IMR-90 (cell line): ENCODE results near the gene IQGAP2. TPM values are rescaled to one million over a fixed set of nuclear protein-coding genes. Genes with fewer than 3 reads are reported as not detected.

Experiments used
- ATAC-seq: fragments of 200-7000 bp; cut with Tn5 transposase; 2 replicates; pipeline ENCODE4 v1.9.1; 2020; ENCODE audit warnings: low read depth, mild to moderate bottlenecking, moderate library complexity
- BruUV-seq: library from RNA; stranded (reverse); fragments of 400-500 nt; replicated peaks from 2 replicates; lab custom pipeline; 2021; lab: Mats Ljungman, UMichigan
- CTCF ChIA-PET: fragments of 300-600 bp; formaldehyde crosslinking; extraction: SDS; loops from one replicate; lab custom pipeline; 2021; ENCODE audit warnings: antibody characterized with exemption; lab: Yijun Ruan, JAX
- POLR2A ChIA-PET: fragments of 300-600 bp; sonication (Branson Sonifier 250); formaldehyde crosslinking; loops from one replicate; lab custom pipeline; 2022; ENCODE audit warnings: antibody characterized with exemption; ENCODE audit not compliant: unreplicated experiment; lab: Charles Lee
- DNase-seq: peaks from one replicate; pipeline ENCODE4 v3.0.0; 2013
- H2AFZ ChIP-seq: replicated peaks from 2 replicates; pipeline ENCODE3; 2013; ENCODE audit warnings: low read length, mild to moderate bottlenecking; ENCODE audit not compliant: poor library complexity
- H2AK5ac ChIP-seq: 2 replicates; pipeline ENCODE4 v1.6.1; 2013; ENCODE audit warnings: low read depth, low read length, inconsistent platforms
- H2AK9ac ChIP-seq: replicated peaks from 2 replicates; pipeline ENCODE3; 2013; ENCODE audit warnings: mild to moderate bottlenecking, low read depth, low read length, moderate library complexity; ENCODE audit not compliant: poor library complexity
- H2BK120ac ChIP-seq: 2 replicates; pipeline ENCODE4 v1.6.1; 2013; ENCODE audit warnings: low read depth, low read length, inconsistent platforms
- H2BK15ac ChIP-seq: 3 replicates; pipeline ENCODE4 v1.6.1; 2013; ENCODE audit warnings: low read depth, low read length, inconsistent platforms
- H2BK20ac ChIP-seq: 2 replicates; pipeline ENCODE4 v1.6.1; 2013; ENCODE audit warnings: low read depth, mild to moderate bottlenecking, inconsistent platforms, low read length, moderate library complexity
- H2BK5ac ChIP-seq: 2 replicates; pipeline ENCODE4 v1.6.1; 2013; ENCODE audit warnings: mild to moderate bottlenecking, low read depth, low read length, inconsistent platforms; ENCODE audit not compliant: poor library complexity, severe bottlenecking
- H3K14ac ChIP-seq: replicated peaks from 2 replicates; pipeline ENCODE4 v1.6.1; 2013; ENCODE audit warnings: low read depth, low read length, inconsistent platforms
- H3K18ac ChIP-seq: 2 replicates; pipeline ENCODE4 v1.6.1; 2013; ENCODE audit warnings: low read depth, low read length, control low read depth
- H3K23ac ChIP-seq: 2 replicates; pipeline ENCODE4 v1.6.1; 2013; ENCODE audit warnings: low read depth, low read length, inconsistent platforms
- H3K27ac ChIP-seq: 2 replicates; pipeline ENCODE4 v1.5.1; 2013; ENCODE audit warnings: mild to moderate bottlenecking, control low read depth, low read length; ENCODE audit not compliant: insufficient read depth
- H3K27me3 ChIP-seq: 2 replicates; pipeline ENCODE4 v1.6.1; 2013; ENCODE audit warnings: low read length; ENCODE audit not compliant: control insufficient read depth, insufficient read depth
- H3K36me3 ChIP-seq: 2 replicates; pipeline ENCODE4 v1.6.1; 2013; ENCODE audit warnings: low read length, mixed read lengths; ENCODE audit not compliant: control insufficient read depth, insufficient read depth
- H3K4ac ChIP-seq: 2 replicates; pipeline ENCODE4 v1.6.1; 2013; ENCODE audit warnings: low read depth, low read length, inconsistent platforms
- H3K4me1 ChIP-seq: 2 replicates; pipeline ENCODE4 v1.6.1; 2013; ENCODE audit warnings: low read length, mixed read lengths; ENCODE audit not compliant: control insufficient read depth, insufficient read depth
- H3K4me2 ChIP-seq: 2 replicates; pipeline ENCODE4 v1.6.1; 2013; ENCODE audit warnings: low read depth, mild to moderate bottlenecking, control low read depth, low read length, moderate library complexity
- H3K4me3 ChIP-seq: 2 replicates; pipeline ENCODE4 v1.5.1; 2013; ENCODE audit warnings: low read depth, mild to moderate bottlenecking, control low read depth, low read length, moderate library complexity; ENCODE audit not compliant: insufficient read depth
- H3K56ac ChIP-seq: 2 replicates; pipeline ENCODE4 v1.6.1; 2013; ENCODE audit warnings: low read length, inconsistent platforms; ENCODE audit not compliant: insufficient read depth; ENCODE audit errors: extremely low read depth
- H3K79me1 ChIP-seq, 2 experiments: 2 replicates each; pipeline ENCODE4 v1.6.1; 2013; ENCODE audit warnings: low read length in 2 of 2, inconsistent platforms in 1 of 2, low read depth in 1 of 2
- H3K9ac ChIP-seq: 2 replicates; pipeline ENCODE4 v1.6.1; 2013; ENCODE audit warnings: low read depth, low read length, control low read depth
- H3K9me1 ChIP-seq: 2 replicates; pipeline ENCODE4 v1.6.1; 2013; ENCODE audit warnings: low read length, inconsistent platforms; ENCODE audit not compliant: insufficient read depth
- H3K9me3 ChIP-seq: 2 replicates; pipeline ENCODE4 v1.6.1; 2013; ENCODE audit warnings: low read length; ENCODE audit not compliant: control insufficient read depth, insufficient read depth
- H4K20me1 ChIP-seq: 2 replicates; pipeline ENCODE4 v1.6.1; 2013; ENCODE audit warnings: low read length, inconsistent platforms; ENCODE audit not compliant: insufficient read depth
- H4K5ac ChIP-seq: 2 replicates; pipeline ENCODE4 v1.6.1; 2013; ENCODE audit warnings: mild to moderate bottlenecking, low read depth, low read length, control low read depth
- H4K8ac ChIP-seq, 2 experiments: 2 replicates each; pipeline ENCODE4 v1.6.1; 2013; ENCODE audit warnings: low read depth in 2 of 2, low read length in 2 of 2, control low read depth in 1 of 2, inconsistent platforms in 1 of 2
- H4K91ac ChIP-seq: 2 replicates; pipeline ENCODE4 v1.6.1; 2013; ENCODE audit warnings: low read depth, low read length, inconsistent platforms; ENCODE audit not compliant: insufficient read depth
- NFE2L2 ChIP-seq: fragments of 150-350 bp; IDR thresholded peaks from 2 replicates; pipeline ENCODE4 v1.6.1; 2016; ENCODE audit warnings: low read depth, mild to moderate bottlenecking, low read length
- WGBS, 2 experiments: methylation state at CpG; one replicate each; pipeline versions ENCODE4 v1.1.5 to v1.1.7; 2013; ENCODE audit warnings: missing lambda C conversion rate in 2 of 2; ENCODE audit not compliant: insufficient read length in 1 of 2; ENCODE audit errors: extremely low coverage in 2 of 2; 5-methylcytosine and 5-hydroxymethylcytosine counted together
- dilution Hi-C: fragments of 300-500 bp; cut with HindIII; formaldehyde crosslinking; loops from one replicate; pipeline ENCODE4 v1.14.3; 2018; ENCODE audit warnings: low sequenced_read_pairs; ENCODE audit not compliant: unreplicated experiment
- in situ Hi-C: fragments of 300-500 bp; cut with MboI; formaldehyde crosslinking; loops from 3 replicates; pipeline ENCODE4 v1.14.3; 2019; ENCODE audit warnings: low sequenced_read_pairs, inconsistent platforms, mixed read lengths
- intact Hi-C: fragments of 100-400 bp; cut with micrococcal nuclease; formaldehyde crosslinking; loops from 2 replicates; pipeline ENCODE4 v1.10.0; 2022
- polyA plus RNA-seq, 3 experiments: library from polyadenylated mRNA; depleted of rRNA; stranded (reverse); fragments of >200 nt; gene quantifications; 2 replicates each; pipeline ENCODE4 v1.2.3, GENCODE V29; 2012; ENCODE audit warnings: low replicate concordance in 1 of 3
- total RNA-seq: library from RNA; depleted of rRNA; stranded (reverse); fragments of >200 nt; gene quantifications from 2 replicates; pipeline ENCODE4 v1.2.3, GENCODE V29; 2012

IQGAP2 gene
- total and polyA plus RNA-seq, 2 of the 4 experiments (the other 2 are of a cell fraction), result 0.21 to 0.36 TPM

DNA sequence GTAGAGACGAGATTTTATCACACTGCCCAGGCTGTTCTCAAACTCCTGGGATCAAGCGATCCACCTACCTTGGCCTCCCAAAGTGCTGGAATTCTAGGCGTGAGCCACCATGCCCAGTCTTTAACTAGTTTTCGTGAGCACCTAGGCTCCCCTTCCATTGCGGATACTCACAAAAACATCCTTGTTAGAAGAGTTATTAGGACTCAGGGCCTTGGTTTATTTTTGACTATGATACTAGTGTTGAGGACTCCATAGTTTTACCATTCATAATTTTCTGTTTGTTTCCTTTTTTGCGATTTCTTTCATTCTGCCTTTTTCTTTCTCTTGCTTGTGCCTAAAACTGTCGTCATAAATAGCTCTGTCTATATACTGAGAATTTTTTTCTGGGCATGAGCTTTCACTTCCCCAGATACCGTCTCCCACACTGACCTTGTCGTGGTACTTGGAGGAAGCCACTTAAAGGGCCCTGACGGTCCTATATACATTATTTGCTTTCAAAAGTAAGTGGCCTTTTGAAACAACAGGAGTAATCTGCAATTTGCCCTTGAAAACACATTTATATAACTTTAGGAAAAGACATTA is 318.0 kb downstream of the IQGAP2 start:
- BruUV-seq, result no TSS peak
- ChIA-PET POLR2A (interaction anchor here (1.4 kb wide), 1 partner anchor 11 kb away, joined by 4 read pairs; no protein-coding TSS in a partner anchor), CTCF (interaction anchor here (0.5 to 0.8 kb wide), 2 partner anchors 19 to 25 kb away, joined by 3 to 4 read pairs; no protein-coding TSS in a partner anchor)
- dilution Hi-C loops, result no loop called here
- Histone ChIP-seq H2AK5ac (no peak overlapping the region), H3K4me1 (peaks cover 23% of the 10 kb centered on the region), H2AFZ (no peak overlapping the region), H3K9me3 (no peaks in the 10 kb centered on the region), H3K56ac (no peak overlapping the region), H2BK5ac (peak overlapping the region; percentile 12), H3K4ac (no peak overlapping the region), H3K4me3 (no peak overlapping the region), H4K5ac (no peak overlapping the region), H3K9ac (no peak overlapping the region), H2BK120ac (no peak overlapping the region), H2BK20ac (no peak overlapping the region), H3K9me1 (peaks cover 28% of the 10 kb centered on the region), H3K14ac (no peak overlapping the region), H2BK15ac (no peak overlapping the region), H3K79me1 (peaks cover 16 to 85% of the 10 kb centered on the region in 2 experiments), H3K18ac (no peak overlapping the region), H3K27me3 (no peaks in the 10 kb centered on the region), H4K20me1 (peaks cover 62% of the 10 kb centered on the region), H4K8ac (no peak overlapping the region), H2AK9ac (no peak overlapping the region), H3K36me3 (peaks cover 11% of the 10 kb centered on the region), H3K27ac (no peak overlapping the region; the same call in 1 of the 2 replicates), H3K23ac (no peak overlapping the region; the same call in 1 of the 2 replicates), H3K4me2 (peak overlapping the region; percentile 55), H4K91ac (no peak overlapping the region)
- WGBS, 2 experiments, result no CpG with 5 or more reads among the region's 10 CpGs
- in situ Hi-C loops, result no loop called here
- no peak for TF ChIP-seq NFE2L2
- intact Hi-C loops, result no loop called here
- ATAC-seq (no peak), DNase-seq (no peak)
